Activated CD4-positive, alpha-beta T cell treated with anti-CD3 and anti-CD28 coated beads, Interleukin-2, amount 50 U/mL, for 4 hours (primary cell): ENCODE data around the gene DIS3.
A peak's percentile ranks its signal among the peaks of the same experiment; 100 is the strongest.
"Not testable (repeated sequence)": the region's sequence is repeated elsewhere in the genome, so short reads cannot be mapped to it uniquely, and the experiment has no call there.

Experiments
- DNase-seq, 2 experiments: peaks; one replicate each; pipeline ENCODE4 v3.0.0-alpha.2; 2020

DIS3 gene

DNA sequence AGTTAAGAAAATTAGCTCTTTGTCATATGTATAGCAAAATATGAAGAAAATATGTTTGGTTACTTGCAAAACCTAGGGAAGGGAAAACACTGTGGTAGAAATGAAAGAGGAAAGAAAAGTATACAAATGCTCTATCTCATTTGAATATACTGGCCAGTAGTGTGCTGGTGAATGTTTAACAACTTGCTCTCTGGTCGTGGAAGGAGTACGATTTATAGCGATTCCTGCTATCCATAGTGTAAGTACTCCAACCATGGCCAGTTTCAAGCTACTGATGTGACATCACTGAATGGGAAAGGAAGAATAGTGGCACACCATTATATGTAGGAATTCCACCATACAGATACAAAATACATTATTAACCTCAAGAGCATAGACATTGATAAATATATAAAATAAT, 44.7 kb downstream of the DIS3 start:
- no peak for DNase-seq

DNA sequence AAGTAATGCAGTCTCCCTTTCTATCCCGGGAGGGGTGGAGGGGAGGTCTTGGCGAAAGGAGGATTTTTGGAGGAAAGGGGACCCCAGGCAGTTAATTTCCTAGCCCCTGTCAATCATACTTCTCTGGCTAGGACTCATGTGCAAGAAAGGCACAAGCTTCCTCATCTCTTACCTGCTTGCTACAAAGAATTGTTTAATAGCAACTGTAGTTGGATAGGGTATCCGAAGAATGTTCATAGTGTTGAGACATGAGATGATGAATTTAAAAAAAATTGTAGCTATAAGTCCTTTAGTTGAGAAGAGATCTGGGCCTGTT, 53.5 kb downstream of the DIS3 start:
- no peak for DNase-seq

DNA sequence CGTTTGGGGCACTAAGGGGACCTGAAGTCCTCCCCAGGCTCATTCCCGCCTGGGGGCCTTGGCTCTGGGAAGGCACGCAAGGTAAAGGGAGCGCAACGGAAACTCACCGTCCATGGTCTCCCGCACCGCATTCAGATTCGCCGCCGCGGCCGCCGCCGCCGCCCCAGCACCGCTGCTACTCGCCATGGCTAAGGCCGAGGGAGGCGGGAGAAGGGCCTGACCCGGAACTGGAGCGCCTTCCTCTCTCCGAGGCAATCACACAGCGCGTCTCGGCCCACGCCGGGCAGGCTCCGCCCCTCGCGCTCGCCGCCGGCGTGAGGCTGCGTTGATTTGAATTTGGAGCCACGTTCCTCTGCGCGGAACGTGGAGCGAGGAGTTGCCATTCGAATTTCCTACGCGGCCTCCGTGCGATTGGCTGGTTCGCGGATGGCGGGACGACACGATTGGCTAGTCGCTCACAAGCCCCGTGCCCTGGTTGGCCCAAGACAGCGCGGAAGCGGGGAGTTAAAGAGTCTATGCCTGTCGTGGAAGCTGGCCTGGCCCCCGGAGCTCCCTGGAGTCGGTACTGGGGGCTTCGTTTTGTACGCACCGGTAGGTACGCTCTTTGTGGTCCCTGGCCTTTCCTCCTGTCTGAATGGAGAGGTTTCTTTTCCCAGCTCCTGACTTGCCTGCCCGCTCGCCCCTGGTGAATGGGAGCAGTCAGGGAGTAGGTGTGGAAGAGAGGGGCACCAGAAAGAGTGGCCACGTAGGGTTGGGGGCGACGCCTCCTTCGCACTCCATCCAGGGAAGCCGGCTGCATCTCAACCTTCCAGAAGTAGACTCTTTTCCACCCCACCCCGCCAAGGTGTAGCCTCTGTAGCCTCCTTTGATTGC, 54.0 kb downstream of the DIS3 start, which contains the start of the genes BORA and MZT1:
Gene BORA, plus strand, starts transcription at position 507 of the 873 bp plus-strand sequence. CDS start 1,018 bp downstream, outside the sequence.
Gene MZT1, minus strand, starts transcription at position 213 of the 873 bp plus-strand sequence. Its CDS starts 27 bp downstream, at position 186.
- peak; percentile 94 to 95 for DNase-seq

DNA sequence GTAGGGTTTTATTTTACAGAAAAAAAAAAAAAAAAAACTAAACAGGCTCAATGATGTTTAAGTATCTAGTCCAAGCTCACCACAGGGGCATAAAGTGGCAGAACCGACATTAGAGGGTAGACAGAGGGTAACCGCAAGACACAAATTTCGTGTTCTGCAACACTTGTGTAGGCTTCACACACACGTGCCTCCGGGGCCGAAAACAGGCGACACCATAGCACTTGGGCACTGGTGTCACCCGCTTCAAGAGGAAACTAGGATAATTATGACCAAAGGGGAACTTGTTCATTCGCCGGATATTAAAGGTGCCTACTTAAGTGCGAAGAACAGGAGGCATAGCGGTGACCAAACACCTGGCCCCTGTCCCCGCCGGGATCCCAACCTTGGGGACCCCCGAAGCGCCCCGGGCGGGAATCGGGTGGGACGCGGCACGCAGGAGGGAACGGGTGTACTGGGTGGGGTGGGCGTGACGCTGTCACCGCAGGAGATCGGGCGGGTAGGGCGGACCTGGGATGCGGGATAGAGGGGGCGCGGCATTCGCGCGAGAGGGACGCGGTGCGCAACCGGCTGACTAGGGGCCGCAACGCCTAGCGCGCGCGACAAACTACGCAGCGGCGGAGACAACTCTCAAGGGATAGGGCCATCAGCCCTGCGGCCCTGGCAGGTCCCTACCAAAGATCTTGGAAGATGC, 54.8 kb downstream of the DIS3 start:
- peak; percentile 11 to 23 for DNase-seq

DNA sequence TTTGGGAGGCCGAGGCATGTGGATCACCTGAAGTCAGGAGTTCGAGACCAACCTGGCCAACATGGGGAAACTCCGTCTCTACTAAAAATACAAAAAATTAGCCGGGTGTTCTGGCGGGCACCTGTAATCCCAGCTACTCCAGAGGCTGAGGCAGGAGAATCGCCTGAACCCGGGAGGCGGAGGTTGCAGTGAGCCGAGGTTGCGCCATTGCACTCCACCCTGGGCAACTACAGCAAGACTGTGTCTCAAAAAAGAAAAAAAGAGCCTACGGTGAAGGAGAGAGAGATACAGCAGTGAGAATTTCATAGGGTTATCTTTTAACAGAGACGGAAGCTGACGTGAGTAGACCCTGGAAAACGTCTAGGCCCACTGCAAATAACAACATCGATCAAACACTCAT, 55.5 kb downstream of the DIS3 start:
- DNase-seq: not testable (repeated sequence)

DNA sequence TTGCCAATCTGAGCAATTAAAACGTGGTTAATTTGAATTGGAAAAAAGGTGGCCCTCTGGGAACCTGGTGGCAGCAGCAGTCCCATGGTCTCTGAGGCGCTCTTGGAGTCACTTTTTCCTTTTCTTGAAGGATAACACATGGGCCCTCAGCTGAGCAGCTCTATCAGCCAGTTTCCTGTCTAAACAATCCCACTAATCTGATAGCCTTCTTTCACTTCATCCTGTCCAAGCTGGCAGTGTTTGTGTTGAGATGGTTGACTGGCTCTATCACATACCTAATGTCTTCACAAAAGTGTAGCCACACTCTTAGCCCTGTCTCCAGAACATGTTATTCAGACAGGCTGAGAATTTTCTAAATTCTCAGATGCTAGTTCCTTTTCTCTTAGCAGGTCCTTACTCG, 64.9 kb downstream of the DIS3 start:
- DNase-seq: no peak
